Measurements from ENCODE around the gene KIR2DL1.
"Not testable (repeated sequence)": the region's sequence is repeated elsewhere in the genome, so short reads cannot be mapped to it uniquely, and the experiment has no call there.

Gene KIR2DL1

DNA sequence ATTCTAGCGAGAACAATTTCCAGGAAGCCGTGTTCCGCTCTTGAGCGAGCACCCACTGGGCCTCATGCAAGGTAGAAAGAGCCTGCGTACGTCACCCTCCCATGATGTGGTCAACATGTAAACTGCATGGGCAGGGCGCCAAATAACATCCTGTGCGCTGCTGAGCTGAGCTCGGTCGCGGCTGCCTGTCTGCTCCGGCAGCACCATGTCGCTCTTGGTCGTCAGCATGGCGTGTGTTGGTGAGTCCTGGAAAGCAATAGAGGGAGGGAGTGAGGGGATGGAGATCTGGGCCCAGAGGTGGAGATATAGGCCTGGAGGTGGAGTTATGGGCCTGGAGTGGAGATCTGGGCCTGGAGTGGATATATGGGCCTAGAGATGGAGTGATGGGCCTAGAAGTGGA is at the start of gene KIR2DL1:
TSS of gene KIR2DL1 (plus strand) at position 148 of the 400 bp plus-strand sequence. CDS start at position 206, 58 bp downstream.
- DNase-seq = not testable (repeated sequence)

DNA sequence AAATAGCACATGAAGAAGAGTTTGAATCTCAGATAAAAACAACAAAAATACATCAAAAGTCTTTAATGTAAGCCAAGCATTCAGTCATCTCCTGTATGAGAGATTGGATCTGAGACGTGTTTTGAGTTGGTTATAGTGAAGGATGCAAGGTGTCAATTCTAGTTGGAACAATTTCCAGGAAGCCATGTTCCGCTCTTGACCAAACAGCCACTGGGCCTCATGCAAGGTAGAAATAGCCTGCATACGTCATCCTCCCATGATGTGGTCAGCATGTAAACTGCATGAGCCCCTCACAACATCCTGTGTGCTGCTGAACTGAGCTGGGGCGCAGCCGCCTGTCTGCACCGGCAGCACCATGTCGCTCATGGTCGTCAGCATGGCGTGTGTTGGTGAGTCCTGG is 45.5 kb upstream of the KIR2DL1 start, which contains the start of gene KIR3DL3:
TSS of gene KIR3DL3 (plus strand) at position 301 of the 400 bp plus-strand sequence. CDS start at position 356, 55 bp downstream.
- DNase-seq = no peak

DNA sequence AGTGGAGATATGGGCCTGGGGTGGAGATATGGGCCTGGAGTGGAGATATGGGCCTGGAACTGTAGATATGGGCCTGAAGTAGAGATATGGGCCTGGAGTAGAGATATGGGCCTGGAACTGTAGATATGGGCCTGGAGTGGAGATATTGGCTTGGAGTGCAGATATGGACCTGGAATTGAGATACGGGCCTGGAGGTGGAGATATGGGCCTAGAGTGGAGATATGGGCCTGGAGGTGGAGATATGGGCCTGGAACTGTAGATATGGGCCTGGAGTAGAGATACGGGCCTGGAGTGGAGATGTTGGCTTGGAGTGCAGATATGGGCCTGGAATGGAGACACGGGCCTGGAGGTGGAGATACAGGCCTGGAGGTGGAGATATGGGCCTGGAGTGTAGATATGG is 44.9 kb upstream of the KIR2DL1 start:
- no peak for DNase-seq

DNA sequence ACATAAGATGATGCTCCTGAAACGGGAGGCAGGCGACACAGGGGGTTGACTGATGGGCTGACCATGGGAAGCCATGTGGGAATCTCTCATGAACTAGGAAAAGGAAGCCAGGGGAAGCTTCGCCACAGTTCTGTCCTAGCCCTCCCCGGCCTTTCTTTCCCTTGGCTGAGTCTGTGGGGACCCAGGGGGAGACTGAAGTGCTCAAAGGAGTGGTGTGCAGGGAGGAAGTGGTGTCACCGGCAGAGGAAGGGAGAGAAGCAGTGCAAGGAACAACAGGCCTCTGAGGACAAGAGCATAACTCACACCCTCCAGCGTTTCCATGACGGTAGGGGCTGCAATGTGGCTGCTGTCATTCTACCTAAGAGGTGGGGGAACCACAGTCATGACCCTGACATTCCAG is 44.3 kb upstream of the KIR2DL1 start:
- DNase-seq = no peak

DNA sequence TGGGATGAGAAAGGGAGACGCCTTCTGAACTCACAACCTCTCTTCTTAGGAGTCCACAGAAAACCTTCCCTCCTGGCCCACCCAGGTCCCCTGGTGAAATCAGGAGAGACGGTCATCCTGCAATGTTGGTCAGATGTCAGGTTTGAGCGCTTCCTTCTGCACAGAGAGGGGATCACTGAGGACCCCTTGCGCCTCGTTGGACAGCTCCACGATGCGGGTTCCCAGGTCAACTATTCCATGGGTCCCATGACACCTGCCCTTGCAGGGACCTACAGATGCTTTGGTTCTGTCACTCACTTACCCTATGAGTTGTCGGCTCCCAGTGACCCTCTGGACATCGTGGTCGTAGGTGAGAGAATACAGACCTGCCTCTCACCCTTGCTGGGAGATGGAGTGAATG is 42.0 kb upstream of the KIR2DL1 start:
- no peak for DNase-seq

DNA sequence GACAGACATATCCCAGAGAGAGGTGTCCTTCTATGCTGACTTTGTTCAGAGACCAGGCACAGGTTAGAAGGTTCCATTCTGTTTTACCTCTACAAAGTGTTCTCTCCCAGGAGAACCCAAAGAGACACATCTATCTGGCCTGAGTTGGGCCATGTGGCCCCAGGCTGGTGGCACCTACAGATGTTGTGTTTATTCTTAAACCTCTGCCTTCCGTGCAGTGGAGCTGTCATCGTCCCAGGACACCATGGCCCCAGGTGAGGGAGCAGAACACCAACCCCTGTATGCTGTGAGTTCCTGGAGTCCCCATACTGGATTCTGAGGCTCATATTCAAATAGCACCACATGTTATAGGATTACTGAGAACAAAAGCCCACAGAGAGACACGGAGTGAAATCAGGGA is 41.4 kb upstream of the KIR2DL1 start:
- DNase-seq = no peak

DNA sequence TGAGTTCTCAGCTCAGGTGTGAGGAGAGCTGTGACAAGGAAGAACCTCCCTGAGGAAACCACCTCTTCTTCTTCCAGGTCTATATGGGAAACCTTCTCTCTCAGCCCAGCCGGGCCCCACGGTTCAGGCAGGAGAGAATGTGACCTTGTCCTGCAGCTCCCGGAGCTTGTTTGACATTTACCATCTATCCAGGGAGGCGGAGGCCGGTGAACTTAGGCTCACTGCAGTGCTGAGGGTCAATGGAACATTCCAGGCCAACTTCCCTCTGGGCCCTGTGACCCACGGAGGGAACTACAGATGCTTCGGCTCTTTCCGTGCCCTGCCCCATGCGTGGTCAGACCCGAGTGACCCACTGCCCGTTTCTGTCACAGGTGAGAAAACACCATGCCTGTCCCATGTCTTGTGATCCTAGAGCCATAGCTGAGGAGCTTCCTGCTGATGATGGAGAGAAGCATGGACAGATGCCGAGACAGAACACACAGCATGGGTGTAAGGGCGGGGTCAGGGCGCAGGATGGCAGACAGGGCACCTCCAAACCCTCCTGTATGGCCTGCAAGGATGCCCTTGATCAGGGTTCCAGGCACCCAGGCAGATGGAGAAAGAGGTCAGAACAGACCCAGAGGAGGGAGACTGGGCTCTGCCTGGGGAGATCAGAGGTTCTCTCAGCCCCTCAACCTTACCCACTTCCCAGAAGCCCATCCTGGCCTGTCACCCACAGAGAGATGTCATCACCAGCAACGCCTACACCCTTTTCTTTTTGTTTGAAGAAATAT is 40.0 kb upstream of the KIR2DL1 start:
- no peak for DNase-seq

DNA sequence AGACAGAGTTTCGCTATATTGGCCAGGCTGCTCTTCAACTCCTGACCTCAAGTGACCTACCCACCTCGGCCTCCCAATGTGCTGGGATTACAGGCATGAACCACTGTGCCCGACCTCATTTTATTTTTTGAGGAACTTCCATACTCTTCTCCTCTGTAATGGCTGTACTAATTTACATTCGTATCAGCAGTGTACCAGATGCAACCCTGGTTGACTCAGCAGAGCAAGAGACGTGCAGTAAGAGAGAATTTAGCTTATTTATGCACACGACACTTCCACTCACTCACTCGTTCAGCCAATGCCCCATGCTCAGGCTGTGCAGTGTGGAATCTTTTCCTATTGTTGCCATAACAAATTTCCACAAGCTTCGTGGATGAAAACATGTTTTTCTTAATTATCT is 38.4 kb upstream of the KIR2DL1 start:
- DNase-seq = no peak

DNA sequence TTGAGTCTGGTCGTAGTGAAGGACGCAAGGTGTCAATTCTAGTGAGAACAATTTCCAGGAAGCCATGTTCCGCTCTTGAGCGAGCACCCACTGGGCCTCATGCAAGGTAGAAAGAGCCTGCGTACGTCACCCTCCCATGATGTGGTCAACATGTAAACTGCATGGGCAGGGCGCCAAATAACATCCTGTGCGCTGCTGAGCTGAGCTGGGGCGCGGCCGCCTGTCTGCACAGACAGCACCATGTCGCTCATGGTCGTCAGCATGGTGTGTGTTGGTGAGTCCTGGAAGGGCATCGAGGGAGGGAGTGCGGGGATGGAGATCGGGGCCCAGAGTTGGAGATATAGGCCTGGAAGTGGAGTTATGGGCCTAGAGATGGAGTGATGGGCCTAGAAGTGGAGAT is 31.3 kb upstream of the KIR2DL1 start, which contains the start of gene KIR2DL3:
TSS of gene KIR2DL3 (plus strand) at position 208 of the 400 bp plus-strand sequence. CDS start at position 241, 33 bp downstream.
- DNase-seq = not testable (repeated sequence)

DNA sequence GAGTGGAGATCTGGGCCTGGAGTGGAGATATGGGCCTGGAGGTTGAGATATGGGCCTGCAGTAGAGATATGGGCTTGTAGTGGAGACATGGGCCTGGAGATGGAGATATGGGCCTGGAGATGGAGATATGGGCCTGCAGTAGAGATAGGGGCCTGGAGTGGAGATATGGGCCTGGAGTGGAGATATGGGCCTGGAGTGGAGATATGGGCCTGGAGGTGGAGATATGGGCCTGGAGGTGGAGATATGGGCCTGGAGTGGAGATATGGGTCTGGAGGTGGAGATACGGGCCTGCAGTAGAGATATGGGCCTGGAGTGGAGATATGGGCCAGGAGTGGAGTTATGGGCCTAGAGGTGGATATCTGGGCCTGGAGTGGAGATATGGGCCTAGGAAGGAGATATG is 30.9 kb upstream of the KIR2DL1 start:
- no peak for DNase-seq

DNA sequence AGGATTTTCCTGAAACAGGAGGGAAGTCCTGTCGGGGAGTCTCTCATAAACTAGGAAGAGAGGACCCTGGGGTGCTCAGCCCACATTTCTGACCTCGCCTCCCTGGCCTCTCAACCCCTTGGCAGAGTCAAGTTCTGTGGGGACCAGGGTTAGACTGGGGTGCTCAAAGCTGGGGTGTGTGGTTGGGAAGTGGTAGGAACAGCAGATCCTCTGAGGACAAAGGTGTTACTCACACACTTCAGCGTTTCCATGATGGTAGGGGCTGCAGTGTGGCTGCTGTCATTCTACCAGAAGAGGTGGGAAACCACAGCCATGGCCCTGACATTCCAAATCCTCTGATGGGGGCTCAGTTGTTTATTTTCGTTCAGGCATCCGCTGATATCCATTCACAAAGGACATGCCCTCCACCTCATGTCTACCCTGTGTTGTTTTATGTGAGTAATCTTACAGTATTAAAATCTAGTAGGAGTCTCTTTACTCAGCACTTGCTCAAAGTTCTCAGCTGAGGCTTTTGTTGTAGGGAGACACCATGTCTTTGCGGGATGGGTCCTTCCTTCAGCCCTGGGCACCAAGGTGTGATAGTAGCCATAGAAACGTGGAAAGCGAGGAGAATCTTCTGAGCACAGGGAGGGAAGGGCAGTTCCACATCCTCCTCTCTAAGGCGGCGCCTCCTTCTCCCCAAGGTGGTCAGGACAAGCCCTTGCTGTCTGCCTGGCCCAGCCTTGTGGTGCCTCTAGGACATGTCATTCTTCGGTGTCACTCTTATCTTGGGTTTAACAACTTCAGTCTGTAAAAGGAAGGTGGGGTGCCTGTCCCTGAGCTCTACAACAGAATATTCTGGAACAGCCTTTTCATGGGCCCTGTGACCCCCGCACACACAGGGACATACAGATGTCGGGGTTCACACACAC is 29.8 kb upstream of the KIR2DL1 start:
- peak; percentile 37 for DNase-seq

DNA sequence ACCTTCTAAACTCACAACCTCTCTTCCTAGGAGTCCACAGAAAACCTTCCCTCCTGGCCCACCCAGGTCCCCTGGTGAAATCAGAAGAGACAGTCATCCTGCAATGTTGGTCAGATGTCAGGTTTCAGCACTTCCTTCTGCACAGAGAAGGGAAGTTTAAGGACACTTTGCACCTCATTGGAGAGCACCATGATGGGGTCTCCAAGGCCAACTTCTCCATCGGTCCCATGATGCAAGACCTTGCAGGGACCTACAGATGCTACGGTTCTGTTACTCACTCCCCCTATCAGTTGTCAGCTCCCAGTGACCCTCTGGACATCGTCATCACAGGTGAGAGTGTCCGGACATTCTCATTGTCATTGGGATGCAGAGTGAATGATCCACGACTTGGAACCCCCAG is 27.6 kb upstream of the KIR2DL1 start:
- not testable (repeated sequence) for DNase-seq

DNA sequence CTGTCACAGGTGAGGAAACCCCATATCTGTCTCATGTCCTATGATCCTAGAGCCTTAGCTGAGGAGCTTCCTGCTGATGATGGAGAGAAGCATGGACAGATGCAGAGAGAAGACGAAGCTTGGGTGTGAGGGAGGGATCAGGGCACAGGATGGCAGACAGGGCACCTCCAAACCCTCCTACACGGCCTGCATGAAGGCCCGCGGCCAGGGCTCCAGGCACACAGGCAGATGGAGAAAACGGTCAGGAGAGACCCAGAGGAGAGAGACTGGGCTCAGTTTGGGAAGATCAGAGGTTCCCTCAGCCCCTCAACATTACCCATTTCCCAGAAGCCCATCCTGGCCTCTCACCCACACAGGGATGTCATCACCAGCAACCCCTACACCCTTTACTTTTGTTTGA is 25.5 kb upstream of the KIR2DL1 start:
- DNase-seq = not testable (repeated sequence)

DNA sequence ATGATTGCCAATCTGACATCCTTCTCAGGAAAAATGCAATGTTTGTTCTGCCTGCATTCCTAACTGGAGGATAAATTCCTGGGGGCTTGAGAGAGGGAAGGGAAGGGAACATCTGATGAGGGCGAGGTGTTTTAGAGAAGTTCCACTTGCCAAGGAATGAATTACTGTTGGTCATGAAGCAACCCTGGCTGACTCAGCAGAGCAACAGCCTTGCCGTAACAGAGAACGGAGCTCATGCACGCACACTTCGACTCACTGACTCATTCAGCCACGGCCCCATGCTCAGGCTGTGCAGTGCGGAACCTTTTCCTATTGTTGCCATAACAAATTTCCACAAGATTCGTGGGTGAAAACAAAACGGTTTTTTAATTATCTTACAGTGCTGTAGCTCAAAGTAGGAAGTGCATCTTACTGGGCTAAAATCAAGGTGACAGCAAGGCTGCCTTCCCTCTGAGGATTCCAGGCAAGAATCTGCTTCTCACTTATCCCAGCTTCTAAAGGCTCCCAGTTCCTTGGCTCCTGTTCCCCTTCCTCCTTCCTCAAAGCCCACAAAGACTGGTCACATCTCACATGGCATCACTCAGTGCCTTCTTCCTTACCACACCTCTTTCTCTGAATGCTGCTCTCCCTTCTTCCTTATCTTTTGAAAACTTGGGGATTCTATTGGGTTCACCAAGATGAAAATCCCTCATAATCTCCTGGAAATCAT is 21.8 kb upstream of the KIR2DL1 start:
- not testable (repeated sequence) for DNase-seq

DNA sequence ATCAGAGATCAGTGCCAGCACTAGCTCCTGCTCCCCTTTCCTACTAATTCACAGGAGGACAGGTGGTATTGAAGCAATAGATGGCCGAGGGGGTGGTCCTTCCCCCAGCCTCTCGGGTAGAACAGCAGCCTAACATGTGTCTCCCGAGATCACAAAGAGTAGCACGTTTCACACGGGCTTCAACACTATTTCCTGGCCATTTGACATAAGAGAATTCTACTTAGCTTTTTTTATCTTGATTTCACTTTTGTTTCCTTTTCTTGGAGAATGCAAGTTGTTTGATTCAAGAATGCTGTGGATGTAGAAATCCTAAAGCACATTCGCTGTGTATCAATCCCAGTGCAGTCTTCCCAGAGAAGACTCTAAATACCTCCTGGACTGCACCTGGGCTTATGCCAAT is 19.3 kb upstream of the KIR2DL1 start:
- DNase-seq = not testable (repeated sequence)

DNA sequence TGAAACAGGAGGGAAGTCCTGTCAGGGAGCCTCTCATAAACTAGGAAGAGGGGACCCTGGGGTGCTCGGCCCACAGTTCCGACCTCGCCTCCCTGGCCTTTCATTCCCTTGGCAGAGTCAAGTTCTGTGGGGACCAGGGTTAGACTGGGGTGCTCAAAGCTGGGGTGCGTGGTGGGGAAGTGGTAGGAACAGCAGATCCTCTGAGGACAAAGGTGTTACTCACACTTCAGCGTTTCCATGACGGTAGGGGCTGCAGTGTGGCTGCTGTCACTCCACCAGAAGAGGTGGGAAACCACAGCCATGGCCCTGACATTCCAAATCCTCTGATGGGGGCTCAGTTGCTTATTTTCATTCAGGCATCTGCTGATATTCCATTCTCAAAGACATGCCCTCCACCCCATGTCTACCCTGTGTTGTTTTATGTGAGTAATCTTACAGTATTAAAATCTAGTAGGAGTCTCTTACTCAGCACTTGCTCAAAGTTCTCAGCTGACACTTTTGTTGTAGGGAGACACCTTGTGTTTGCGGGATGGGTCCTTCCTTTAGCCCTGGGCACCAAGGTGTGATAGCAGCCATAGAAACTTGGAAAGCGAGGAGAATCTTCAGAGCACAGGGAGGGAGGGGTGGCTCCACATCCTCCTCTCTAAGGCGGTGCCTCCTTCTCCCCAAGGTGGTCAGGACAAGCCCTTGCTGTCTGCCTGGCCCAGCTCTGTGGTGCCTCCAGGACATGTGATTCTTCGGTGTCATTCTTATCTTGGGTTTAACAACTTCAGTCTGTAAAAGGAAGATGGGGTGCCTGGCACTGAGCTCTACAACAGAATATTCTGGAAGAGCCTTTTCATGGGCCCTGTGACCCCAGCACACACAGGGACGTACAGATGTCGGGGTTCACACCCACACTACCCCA is 13.1 kb upstream of the KIR2DL1 start:
- not testable (repeated sequence) for DNase-seq

DNA sequence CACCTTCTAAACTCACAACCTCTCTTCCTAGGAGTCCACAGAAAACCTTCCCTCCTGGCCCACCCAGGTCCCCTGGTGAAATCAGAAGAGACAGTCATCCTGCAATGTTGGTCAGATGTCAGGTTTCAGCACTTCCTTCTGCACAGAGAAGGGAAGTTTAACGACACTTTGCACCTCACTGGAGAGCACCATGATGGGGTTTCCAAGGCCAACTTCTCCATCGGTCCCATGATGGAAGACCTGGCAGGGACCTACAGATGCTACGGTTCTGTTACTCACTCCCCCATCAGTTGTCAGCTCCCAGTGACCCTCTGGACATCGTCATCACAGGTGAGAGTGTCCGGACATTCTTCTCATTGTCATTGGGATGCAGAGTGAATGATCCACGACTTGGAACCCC is 11.0 kb upstream of the KIR2DL1 start:
- not testable (repeated sequence) for DNase-seq

DNA sequence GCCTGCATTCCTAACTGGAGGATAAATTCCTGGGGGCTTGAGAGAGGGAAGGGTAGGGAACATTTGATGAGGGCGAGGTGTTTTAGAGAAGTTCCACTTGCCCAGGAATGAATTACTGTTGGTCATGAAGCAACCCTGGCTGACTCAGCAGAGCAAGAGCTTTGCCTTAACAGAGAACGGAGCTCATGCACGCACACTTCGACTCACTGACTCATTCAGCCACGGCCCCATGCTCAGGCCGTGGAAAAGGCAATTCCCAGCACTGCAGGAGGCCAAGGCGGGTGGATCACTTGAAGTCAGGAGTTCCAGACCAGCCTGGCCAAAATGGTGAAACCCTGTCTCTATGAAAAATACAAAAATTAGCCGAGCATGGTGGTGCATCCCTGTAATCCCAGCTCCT is 5.4 kb upstream of the KIR2DL1 start:
- not testable (repeated sequence) for DNase-seq

DNA sequence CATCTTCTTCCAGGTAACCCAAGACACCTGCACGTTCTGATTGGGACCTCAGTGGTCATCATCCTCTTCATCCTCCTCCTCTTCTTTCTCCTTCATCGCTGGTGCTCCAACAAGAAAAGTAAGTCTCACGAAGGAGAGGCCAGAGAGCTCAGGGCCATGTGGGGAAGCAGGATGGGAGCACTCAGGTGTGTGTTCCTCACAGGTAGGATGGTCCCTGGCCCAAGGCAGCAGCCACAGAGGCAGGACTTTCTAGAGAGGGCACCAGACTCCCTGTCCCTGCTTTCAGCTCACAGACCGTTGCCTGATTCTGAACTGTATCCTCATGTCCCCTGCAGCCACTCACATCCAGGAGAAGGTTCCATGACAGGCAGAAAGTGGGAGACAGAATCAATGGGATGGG is 3.1 kb upstream of the KIR2DL1 start:
- DNase-seq = not testable (repeated sequence)

DNA sequence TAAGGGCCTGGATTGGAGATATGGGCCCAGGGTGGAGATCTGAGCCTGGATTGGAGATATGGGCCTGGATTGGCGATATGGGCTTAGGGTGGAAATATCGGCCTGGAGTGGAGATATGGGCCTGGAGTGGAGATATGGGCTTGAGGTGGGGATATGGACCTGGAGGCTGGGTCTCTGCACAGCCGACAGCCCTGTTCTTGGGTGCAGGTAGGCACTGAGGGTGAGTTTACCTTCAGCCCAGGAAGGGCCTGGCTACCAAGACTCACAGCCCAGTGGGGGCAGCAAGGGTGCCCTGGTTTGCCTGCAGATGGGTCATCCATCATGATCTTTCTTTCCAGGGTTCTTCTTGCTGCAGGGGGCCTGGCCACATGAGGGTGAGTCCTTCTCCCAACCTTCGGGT is 918 bp downstream of the KIR2DL1 start:
- DNase-seq = not testable (repeated sequence)

DNA sequence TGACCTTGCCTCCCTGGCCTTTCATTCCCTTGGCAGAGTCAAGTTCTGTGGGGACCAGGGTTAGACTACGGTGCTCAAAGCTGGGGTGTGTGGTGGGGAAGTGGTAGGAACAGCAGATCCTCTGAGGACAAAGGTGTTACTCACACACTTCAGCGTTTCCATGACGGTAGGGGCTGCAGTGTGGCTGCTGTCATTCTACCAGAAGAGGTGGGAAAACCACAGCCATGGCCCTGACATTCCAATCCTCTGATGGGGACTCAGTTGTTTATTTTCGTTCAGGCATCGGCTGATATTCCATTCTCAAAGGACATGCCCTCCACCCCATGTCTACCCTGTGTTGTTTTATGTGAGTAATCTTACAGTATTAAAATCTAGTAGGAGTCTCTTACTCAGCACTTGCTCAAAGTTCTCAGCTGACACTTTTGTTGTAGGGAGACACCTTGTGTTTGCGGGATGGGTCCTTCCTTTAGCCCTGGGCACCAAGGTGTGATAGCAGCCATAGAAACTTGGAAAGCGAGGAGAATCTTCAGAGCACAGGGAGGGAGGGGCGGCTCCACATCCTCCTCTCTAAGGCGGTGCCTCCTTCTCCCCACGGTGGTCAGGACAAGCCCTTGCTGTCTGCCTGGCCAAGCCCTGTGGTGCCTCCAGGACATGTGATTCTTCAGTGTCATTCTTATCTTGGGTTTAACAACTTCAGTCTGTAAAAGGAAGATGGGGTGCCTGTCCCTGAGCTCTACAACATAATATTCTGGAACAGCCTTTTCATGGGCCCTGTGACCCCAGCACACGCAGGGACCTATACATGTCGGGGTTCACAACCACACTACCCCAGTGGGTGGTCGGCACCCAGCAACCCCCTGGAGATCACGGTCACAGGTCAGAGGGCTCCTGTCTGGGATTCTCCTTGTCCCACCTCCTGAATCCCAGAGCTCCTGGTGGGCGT is 1.7 kb downstream of the KIR2DL1 start:
- not testable (repeated sequence) for DNase-seq
